HuH-7 (cell line): ENCODE measurements around the gene ZMAT3.
"Not testable (repeated sequence)": the region's sequence is repeated elsewhere in the genome, so short reads cannot be mapped to it uniquely, and the experiment has no call there.

Source experiments
- DNase-seq: peaks from one replicate; pipeline ENCODE4 v3.0.0; 2011; ENCODE audit warnings: low spot score

The ZMAT3 gene

DNA sequence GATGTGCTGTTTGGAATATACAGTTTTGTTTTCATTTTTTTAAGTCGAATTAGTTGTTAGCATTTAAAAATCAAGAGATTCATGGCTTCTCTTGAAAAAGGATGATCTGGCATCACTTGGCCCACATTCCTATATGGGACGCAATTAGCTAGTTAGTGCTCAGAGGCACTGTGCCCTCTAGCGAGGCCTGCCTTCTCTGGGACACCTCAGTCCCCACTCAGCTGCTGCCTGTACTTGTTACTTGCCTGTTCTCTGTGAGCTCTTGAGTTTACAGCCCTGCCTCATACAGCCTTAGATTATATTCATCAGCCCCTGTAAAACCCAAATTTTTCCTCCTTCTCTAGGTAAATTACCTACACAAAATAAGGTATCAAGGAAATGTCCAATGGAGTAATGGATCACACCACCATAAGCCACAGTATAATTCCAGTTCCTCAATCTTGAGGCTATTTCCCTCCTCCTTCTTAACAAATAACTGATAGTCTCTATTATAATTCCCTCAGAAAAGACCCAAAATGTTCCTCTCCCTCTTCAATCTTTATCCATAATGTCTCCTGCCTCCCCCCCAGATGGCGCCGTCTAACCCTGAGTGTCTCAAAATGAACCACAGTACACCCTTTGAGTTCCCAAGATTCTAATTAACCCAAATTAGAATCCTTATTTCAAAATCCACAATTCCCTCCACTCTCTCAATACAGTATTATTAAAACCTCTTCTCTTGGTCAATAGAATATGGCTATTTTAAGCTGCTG, 2.7 kb downstream of the ZMAT3 start:
- peak; percentile 36 for DNase-seq

DNA sequence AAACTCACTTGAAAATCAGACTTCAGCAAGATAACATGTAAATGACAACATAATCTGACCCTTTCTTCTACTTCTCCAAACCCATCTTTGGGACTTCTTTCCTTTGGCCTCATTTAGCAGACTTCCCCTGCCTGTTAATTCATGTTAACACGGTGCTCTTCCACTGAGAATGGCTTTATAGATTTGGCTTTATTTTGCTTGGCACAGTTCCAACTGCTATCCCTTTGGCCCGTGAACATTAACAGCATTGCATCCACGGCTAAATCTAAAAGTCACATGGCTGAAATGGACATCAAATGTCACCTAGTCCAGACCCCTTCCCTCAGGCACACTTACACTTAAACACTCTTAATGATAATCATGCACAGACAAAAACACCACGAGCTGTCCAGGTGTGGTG, 3.8 kb downstream of the ZMAT3 start:
- DNase-seq, result no peak

DNA sequence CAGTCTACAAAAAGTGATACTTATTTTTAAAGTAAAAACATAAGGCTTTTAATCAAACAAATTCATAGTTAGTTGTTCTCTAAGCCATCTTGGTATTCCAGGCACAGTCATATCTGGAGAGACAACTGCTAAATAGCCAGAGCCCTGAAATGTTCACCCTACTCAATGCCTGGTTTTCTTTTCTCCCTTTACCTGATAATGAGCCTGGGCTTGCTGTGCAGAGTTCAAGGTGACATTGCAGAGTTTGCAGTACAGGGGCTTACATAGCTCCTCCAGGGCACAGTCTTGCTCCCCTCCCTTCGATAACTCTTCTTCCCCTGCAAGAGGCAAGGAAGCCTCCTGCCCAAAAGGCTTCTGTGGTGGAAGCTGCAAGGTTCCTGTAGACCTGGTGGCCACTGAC, 4.3 kb downstream of the ZMAT3 start:
- DNase-seq, result no peak

DNA sequence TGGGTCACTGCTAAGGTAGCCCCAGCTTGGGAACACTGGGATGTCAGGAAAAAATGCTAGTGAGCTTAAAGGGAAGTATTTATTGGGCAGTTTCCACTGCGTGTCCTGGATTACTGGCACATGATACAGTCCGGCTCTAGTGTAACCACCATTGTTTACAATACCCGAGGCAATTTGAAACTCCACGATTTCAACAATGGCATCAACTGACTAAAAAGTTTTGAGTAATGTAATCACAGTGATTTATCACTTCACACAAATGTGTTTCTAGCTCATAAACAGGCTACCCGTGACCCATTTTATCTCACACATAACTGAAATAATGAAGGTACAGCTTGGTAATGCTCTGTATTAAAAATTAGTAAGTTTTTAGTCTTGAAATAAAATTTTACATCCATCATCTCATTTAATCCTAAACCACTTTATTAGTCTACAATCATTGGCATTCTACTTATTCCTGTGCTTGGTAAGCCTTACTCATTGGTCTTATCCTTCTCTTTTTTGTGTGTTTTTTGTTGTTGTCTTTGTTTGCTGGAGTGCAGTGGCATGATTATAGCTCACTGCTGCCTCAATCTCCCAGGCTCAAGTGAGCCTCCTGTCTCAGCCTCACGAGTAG, 7.6 kb downstream of the ZMAT3 start:
- no peak for DNase-seq

DNA sequence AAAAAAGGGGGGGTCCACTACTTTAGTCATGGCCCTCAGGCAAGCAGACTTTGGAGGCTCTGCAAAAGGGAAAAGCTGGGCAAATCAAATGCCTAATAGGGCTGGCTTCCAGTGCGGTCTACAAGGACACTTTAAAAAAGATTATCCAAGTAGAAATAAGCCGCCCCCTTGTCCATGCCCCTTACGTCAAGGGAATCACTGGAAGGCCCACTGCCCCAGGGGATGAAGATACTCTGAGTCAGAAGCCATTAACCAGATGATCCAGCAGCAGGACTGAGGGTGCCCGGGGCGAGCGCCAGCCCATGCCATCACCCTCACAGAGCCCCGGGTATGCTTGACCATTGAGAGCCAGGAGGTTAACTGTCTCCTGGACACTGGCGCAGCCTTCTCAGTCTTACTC, 15.3 kb downstream of the ZMAT3 start:
- DNase-seq, result no peak

DNA sequence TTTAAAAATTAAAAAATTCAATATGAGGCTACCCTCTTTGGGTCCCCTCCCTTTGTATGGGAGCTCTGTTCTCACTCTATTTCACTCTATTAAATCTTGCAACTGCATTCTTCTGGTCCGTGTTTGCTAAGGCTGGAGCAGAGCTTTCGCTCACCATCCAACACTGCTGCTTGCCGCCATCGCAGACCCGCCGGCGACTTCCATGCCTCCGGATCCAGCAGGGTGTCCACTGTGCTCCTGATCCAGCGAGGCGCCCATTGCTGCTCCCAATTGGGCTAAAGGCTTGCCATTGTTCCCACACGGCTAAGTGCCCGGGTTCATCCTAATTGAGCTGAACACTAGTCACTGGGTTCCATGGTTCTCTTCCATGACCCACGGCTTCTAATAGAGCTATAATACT, 17.0 kb downstream of the ZMAT3 start:
- DNase-seq, result not testable (repeated sequence)

DNA sequence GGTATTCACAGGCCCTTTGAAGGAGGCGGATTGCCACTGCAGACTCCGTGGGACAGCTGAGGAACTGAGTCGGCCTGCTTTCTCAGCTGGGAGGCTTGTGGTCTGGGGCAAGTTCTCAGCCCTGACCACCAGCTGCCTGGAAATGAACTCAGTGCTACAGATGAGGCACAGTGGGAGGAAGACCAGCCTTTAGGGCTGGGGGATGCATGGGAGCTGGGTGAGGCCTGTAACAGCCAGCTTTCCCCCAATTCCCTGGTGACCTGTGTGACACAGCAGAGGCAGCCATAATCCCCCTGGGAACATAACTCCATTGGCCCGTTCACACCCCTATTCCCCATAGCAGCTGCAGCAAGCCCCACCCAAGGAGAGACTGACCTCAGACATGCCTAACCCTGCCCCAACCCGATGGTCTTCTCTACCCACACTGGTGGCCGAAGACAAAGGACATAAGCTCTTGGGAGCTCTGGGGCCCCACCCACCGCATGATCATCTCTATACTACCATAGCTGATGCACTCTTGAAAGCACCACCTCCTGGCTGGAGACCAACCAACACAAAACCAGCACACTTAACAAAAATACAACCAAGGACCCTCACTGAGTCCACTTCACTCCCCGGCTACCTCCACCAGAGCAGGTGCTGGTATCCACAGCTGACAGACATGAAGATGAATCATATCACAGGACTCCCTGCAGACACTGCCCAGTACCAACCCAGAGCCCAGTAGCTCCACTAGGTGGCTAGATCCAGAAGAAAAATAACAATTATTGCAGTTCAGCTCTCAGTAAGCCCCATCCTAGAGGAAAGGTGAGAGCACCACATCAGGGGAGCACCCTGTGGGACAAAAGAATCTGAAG, 24.9 kb downstream of the ZMAT3 start:
- DNase-seq, result no peak

DNA sequence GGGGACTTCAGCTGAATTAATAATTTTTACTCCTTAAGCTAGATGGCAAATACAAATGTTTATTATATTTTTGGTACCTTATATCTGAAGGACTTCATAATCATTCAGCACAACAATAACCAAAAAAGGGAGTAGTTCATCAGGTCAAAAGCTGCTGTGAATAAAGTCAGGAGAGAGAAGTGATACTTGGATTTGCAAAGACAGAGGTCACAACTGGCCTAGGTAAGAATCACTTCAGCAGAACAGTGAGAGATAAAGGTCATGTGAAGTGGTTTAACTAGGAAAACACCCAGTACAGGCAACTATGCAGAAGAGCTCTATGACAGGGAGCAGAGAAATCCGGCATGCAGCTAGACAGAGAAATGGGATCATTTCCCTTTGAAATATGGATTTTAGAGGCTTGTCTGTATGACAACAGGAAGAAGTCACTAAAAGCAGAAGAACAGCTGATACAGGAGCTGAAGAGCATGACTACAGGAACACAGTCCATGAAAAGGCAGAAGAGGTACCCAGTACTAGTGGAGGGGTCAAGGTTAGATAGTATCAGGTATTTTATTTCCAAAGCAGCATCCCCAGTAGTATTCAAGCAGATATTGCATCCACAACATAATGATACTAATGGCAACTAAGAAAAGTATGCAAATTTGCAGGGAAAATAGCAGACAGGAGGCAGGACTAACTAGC, 25.7 kb downstream of the ZMAT3 start:
- DNase-seq, result no peak

DNA sequence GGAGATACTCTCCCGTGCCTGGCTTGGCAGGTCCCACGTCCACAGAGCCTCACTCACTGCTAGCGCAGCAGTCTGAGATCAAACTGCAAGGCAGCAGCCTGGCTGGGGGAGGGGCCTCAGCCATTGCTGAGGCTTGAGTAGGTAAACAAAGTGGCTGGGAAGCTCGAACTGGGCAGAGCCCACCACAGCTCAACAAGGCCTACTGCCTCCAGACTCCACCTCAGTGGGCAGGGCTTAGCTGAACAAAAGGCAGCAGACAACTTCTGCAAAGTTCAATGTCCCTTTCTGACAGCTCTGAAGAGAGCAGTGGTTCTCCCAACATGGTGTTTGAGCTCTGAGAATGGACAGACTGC, 32.7 kb downstream of the ZMAT3 start:
- DNase-seq, result not testable (repeated sequence)

DNA sequence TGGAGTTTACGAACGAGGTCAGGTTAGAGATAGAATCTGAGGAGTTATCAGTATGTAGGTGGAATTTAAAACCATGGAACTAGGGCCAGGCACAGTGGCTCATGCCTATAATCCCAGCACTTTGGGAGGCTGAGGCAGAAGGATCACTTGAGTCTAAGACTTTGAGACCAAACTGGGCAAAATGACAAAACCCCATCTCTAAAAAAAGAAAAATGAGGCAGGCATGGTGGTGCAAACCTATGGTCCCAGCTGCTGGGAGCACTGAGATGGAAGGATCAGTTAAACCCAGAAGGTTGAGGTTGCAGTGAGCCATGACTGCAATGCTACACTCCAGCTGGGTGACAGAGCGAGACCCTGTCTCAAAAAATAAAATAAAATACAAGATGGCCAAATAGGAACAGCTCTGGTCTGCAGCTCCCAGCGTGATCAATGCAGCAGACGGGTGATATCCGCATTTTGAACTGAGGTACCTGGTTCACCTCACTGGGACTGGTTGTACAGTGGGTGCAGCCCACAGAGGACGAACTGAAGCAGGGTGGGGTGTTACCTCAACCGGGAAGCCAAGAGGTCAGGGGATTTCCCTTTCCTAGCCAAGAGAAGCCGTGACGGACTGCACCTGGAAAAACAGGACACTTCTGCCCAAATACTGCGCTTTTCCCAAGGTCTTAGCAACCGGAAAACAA, 33.3 kb downstream of the ZMAT3 start:
- DNase-seq, result no peak

DNA sequence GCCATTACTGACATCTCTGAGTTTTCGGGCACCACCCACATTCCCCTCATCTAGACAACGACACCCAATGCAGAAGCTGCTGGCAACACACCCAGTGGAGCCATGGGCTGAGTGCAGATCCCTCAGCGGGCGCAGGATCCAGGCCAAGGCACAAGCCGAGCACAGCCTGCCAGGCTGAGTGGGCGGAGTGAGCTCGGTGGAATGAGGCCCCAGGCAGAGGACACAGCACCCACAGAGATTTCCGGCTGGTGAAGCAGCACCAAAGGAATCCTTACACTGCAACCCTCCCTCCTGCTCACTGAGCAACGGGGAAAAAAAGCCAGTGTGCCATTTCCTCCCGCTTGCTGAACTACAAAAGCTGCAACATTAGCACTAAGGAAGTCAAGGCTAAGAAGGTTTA, 34.3 kb downstream of the ZMAT3 start:
- no peak for DNase-seq

DNA sequence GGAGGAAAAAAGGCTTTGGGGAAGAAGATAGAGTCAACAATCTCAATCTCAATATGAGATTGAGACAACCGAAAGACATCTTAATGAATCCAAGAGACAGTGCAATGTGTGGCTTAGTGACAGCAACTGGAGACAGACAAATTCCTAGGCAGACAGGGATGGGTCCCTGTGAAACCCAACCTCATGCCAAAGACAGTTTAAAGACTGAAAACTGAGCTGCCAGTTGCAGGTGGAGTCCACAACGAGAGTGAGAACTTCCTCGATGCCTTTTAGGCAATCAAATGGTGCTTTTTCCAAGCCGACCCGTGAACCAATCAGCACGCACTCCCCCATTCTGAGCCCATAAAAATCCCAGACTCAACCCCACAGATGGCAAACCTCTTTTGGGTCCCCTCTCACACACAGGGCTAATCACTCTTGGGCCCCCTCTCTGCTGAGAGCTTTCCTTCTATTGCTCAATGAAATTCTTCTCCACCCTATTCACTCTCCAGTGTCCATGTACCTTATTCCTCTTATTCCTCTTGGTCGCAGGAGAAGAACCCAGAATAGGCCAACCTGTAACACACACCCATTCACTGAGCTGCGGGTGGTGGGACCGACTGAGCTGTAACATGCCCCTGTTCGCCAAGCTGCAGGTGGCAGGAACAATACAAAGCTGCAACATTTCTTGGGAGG, 34.8 kb downstream of the ZMAT3 start:
- no peak for DNase-seq

DNA sequence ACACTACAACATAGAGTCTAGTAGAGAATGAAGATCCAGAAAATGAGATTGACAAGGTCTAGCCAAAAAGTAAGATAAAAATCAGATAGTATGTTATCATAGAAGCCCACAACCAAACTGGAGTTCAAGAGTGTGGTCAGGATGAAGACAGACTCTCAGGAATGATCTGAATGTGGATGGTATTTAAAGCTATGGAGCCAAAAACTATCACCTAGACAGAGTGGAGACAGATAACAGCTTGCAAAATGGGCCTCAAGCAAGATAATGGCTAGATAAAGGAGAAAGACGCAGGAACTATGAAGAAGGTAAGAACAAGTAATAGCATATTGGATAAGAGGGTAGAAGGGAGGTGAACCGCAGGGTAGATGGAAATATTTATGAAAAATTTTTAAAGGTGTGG, 35.4 kb downstream of the ZMAT3 start:
- DNase-seq, result no peak

DNA sequence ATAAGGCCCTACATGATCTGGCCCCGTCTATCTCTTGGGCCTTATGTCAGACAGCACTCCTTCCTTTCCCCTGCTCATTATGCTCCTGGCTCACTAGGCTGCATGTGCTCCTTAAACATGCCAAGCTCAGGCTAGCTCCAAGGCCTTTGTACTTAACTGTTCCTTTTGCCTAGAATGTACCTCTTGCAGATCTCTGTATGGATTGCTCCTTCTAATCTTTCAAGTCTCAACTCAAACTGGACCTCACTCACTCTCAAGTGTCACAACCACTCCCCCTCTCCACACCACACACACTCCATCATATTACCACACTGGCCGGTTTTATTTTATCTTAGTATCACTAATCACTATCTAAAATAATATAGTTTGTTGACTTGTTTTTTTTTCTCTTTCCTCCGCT, 36.4 kb downstream of the ZMAT3 start:
- DNase-seq, result no peak

DNA sequence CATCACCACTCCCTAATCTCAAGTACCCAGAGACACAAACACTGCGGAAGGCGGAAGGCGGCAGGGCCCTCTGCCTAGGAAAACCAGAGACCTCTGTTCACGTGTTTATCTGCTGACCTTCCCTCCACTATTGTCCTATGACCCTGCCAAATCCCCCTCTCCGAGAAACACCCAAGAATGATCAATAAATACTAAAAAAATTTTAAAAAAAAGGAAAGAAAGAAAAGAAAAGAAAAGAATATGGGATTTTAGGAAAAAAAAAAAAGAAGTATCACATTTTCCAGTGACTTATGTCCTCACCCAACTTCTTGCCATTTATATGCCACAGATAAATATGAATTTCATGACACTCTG, 38.3 kb downstream of the ZMAT3 start:
- not testable (repeated sequence) for DNase-seq

DNA sequence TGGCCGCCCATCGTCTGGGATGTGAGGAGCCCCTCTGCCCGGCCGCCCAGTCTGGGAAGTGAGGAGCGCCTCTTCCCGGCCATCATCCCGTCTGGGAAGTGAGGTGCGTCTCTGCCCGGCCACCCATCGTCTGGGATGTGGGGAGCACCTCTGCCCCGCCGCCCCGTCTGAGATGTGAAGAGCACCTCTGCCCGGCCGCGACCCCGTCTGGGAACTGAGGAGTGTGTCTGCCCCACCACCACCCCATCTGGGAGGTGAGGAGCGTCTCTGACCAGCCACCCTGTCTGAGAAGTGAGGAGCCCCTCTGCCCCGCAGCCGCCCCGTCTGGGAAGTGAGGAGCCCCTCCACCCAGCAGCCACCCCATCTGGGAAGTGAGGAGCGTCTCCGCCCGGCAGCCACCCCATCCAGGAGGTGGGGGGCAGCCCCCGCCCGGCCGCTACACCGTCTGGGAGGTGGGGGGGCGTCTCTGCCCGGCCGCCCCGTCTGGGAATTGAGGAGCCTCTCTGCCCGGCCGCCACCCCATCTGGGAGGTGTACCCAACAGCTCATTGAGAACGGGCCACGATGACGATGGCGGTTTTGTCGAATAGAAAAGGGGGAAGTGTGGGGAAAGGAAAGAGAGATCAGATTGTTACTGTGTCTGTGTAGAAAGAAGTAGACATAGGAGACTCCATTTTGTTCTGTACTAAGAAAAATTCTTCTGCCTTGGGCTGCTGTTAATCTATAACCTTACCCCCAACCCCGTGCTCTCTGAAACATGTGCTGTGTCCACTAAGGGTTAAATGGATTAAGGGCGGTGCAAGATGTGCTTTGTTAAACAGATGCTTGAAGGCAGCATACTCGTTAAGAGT, 38.9 kb downstream of the ZMAT3 start:
- DNase-seq, result not testable (repeated sequence)

DNA sequence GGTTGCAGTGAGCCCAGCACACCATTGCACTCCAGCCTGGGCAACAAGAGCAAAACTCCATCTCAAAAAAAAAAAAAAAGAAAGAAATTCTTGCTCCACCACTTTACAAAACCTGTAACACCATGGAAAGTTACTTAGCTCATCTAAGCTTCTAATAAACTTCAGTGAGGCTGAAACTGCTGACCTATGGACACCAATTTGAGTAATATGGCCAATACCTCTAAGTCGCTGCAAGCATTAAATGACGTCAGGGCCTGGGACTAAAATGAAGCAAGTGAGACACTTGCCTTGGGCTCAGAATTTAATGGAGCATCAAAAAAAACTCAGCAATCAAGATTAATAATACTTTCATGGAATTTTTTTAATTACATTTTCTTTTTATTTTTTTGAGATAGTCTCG, 42.5 kb downstream of the ZMAT3 start:
- no peak for DNase-seq

DNA sequence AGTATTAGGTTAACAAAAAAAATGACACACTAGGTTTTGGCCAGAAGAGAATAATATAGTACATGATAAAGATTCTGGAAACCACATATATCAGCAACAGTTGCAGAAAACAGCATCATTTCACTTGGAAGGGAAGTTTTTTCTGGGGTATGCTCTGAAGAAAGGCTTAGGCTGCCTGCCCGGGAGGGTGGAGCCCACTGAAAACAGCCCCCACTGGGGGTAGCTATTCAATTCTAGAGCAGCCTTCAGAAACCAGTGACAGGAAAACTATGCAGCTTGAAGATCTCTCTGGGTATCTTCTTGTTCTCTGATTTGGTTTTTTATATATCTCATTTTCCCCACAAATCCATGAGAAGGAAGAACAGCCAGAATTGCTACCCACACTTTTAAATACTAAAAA, 43.2 kb downstream of the ZMAT3 start:
- DNase-seq, result no peak

DNA sequence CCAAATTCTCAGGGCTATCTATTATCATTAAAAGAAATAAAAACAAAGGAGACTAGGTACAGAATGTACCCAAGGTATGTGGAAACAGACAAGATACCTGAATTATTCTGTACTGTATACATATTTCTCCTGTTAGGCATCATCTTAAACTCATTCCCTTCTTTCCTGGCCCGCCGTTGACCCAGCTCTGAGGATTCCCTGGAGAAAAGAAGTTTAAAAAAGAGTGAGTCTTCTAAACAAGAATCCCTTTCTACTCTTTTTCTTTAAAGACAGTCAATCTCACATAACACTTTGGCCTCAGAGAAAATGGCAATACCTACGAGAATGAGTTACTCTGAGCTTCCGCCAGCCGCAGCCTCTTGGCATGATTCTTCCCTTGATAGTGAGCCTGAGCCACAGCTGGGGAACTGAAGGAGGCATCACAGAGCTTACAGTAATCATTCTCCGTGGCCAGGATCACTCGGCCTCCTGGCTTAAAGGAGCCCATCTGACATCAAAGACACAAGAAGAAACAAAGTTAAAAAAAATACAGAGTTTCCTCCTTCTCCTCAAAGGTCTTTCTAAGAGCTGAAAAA, 44.2 kb downstream of the ZMAT3 start:
- no peak for DNase-seq

DNA sequence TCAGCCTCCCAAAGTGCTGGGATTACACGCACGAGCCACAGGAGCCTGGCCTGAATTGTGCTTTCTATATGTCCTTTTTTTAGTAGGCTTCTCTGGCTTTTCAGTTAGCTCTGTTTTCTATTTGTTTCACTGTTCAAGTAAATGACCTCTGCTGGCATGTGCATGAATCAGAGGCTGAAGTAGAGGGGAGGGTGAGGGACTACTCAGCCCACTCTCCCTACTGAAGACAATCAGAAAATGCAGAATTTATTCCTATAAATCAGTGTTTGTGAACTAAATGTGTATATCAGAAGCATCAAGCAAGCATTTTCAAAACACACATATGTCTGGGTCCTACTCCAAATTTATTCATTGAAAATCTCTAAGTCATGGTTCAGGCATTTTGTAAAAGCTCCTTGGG, 45.0 kb downstream of the ZMAT3 start:
- no peak for DNase-seq
